Activated naive CD8-positive, alpha-beta T cell treated with anti-CD3 and anti-CD28 coated beads, Interleukin-2, amount 50 U/mL, for 16 hours (primary cell): ENCODE results near the gene SGCD.
"Not testable (repeated sequence)": the region's sequence is repeated elsewhere in the genome, so short reads cannot be mapped to it uniquely, and the experiment has no call there.

Source experiments
- DNase-seq: peaks from one replicate; pipeline ENCODE4 v3.0.0-alpha.2; 2020; ENCODE audit warnings: low read depth, low spot score

Gene SGCD

DNA sequence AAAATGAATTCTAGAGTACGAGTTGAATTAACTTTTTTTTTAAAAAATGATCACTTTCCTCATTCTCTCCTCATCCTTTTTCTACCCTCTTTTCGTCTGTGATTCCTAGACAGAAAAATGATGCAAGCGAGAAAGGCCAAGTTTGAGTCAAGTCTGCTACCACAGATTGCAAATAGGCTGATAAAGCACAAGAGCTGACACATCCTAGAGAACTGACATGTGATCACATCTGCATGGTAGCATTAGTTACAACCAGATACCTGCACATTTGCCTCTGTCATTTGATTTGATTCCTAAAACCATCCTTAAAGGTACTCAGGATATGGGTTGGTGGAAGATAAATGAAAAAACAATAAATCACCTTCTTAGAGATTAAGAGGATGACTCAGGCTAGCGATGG, 297.7 kb downstream of the SGCD start:
- no peak for DNase-seq

- DNase-seq, result no peak
Measured at GRCh38 chr5:156628421-156628820, 301.5 kb downstream of the SGCD start.

DNA sequence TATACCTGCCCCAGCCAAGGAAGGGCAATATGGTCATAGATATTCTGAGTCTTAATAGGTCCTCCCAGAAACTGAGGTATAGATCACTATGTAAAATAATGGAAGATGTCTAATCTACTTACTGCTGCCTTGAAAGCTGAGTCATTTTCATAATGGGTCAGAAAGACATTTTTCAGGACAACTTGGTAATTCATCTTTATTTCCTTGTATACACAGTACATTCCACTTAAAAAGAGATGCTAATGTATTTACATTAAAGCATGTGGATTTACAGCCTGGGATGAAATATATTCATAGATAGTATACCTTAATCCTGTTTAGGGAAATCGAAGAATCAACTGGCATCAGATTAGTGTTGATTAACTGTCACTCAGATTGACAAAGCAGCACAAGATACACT, 304.0 kb downstream of the SGCD start:
- no peak for DNase-seq

DNA sequence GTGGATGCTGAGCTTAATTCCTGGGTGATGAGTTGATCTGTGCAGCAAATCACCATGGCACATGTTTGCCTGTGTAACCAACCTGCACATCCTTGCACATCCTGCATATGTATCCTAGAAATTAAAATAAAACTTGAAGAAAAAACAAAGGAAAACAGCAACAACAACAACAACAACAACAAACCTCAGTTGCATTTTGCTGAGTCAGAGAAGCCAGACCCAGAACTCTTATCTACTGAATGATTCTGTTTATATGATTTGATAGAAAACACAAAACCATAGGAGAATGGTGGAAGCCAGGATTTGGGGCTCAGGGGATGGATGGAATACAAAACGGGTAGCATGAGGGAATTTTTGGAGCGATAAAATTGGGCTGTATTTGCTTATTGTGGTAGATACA, 307.3 kb downstream of the SGCD start:
- DNase-seq, result no peak

GRCh38 chr5:156640691-156641241, 313.8 kb downstream of the SGCD start:
- DNase-seq, result no peak

- no peak for DNase-seq
Measured at GRCh38 chr5:156641686-156642085, 314.7 kb downstream of the SGCD start.

GRCh38 chr5:156647034-156647451, 320.1 kb downstream of the SGCD start:
- no peak for DNase-seq

DNA sequence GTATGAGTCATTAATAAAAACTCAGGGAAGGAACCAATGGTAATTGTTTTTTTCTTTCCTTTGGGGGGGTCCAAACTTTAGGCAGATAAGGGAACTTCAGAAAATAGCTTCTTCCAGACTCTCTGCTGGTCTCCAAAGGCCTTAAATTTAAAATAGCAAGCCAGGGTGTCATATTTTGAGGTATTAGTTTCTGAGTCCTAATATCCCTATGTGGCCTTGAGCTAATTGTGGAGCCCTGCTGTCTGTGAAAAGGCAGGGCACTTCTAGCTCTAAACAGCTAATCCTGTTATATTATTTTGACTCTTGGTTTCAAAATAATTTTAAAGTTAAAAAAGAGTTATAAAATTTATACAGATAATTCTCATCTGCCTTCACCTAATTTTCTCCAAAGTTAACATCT, 327.5 kb downstream of the SGCD start:
- DNase-seq, result no peak

GRCh38 chr5:156655732-156656131, 328.8 kb downstream of the SGCD start:
- DNase-seq, result no peak

DNA sequence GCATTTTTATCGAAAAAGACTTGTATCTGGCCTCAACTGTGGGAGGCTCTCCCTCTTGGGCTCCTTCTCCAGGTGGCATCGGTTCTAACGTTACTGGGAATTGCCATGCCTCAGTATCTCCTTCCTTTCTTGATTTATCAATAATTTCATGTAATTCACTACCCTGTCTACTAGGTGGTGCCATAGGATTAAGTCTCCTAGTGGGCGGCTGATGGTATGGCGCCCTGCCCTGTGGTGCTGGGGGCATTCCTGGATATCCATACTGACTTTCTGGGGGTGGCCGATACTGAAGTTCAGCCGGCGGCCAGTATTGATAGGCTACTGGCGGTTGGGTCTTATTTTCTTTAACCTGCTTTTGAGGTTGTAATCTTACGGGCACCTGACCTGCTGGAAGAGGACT, 337.9 kb downstream of the SGCD start:
- DNase-seq, result not testable (repeated sequence)

DNA sequence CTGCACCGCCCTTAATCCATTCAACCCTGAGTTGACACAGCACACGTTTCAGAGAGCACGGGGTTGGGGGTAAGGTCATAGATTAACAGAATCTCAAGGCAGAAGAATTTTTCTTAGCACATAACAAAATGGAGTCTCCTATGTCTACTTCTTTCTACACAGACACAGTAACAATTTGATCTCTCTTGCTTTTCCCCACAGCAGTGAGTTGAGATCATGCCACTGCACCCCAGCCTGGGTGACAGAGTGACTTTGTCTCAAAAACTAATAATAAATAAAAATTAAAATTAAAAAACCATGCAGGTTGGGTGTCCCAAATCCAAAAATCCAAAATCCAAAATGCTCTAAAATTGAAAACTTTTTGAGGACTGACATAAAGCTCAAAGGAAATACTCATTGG, 339.7 kb downstream of the SGCD start:
- not testable (repeated sequence) for DNase-seq

DNA sequence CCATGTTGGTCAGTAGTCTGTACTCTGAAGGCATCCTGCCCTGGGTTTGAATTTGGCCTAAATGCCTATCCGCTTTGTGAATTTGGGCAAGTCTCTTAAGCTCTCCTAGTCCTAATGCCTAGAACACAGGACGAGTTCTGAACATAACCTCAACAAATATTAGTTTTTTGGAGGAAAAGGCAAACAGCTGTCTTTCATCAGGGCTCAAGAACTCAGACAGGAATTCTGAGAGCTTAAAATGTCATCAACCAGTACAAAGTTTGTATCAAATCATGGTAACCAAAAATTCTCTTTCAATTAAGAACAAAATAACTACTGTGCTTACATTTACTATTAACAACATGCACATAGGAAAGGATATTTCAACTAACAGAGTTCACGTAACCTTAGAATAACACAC, 340.7 kb downstream of the SGCD start:
- no peak for DNase-seq

GRCh38 chr5:156669416-156669815, 342.5 kb downstream of the SGCD start:
- DNase-seq, result no peak

DNA sequence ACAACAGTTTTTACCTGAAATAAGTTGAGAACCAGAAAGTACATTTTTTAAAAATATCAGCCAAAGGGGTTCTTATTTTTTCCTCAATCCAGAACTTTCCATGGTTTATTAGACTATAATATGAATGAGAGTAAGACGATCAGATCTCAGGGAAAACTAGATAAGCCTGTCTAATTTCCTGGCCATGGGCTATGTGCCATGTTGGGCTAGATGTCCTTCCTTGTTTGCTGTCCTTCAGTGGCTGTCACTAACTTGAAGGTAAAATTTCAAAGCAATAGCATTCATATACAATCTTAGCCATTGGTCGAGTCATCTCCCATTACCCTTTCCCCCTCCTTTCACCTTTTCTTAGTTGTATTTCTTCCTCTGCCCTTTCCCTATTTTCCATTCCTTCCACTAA, 343.7 kb downstream of the SGCD start:
- no peak for DNase-seq

GRCh38 chr5:156675395-156675794, 348.4 kb downstream of the SGCD start:
- DNase-seq, result no peak

DNA sequence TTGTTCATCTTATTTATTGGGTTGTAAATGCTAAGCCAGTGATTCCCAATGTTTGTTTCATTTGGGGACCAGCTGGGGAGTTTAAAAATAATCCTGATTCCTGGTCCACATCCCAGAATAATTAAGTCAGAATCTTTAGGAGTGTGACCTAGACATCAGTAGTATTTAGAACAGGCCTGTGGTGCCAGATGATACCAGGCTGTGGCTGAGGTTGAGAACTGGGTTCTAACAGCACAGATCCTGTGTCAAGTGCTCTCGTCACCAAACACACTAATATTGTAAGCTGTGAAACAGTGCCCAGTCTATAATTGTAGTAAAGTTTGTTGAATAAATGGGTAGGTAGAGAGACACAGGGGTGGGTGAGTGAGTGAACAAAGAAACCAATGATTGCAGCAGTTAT, 351.0 kb downstream of the SGCD start:
- DNase-seq, result no peak

DNA sequence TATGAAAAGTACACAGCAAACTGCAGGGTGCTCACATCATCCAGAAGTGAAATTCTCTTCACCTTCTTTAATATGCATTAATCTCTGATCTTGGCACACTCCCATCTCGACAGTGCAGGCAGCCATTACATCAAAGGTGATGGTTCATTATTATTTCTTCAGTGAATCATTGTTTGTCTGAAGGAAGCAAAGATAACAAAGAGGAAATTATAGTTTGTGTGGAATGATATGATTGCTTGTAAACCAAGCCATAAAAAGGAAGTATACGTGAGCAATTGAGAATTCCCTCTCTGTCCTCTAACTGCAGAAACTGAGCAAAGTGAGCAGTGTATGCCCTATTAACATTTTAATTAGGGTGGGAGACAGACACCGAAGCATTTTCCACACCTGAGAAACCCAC, 351.5 kb downstream of the SGCD start:
- no peak for DNase-seq

GRCh38 chr5:156680831-156681230, 353.9 kb downstream of the SGCD start:
- DNase-seq, result no peak

GRCh38 chr5:156681265-156681664, 354.3 kb downstream of the SGCD start:
- DNase-seq, result no peak

DNA sequence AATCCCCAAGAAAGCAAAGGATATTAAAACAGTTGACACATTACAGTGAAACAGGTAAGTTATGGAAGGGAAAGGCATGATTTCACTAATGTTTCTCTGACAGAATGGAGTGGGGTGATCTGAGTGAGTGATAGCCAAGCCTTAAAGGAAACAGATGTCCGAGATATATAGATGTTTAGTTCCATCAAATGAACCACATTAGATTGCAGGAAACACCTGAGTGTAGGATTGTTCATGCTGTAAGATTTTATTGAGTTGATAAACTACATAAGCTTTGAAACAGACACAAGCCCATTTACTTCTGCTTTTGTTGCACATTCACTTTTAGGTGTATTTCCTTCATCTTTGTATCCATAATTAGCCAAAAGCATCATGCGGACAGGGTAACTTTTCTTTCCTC, 356.0 kb downstream of the SGCD start:
- DNase-seq, result no peak

DNA sequence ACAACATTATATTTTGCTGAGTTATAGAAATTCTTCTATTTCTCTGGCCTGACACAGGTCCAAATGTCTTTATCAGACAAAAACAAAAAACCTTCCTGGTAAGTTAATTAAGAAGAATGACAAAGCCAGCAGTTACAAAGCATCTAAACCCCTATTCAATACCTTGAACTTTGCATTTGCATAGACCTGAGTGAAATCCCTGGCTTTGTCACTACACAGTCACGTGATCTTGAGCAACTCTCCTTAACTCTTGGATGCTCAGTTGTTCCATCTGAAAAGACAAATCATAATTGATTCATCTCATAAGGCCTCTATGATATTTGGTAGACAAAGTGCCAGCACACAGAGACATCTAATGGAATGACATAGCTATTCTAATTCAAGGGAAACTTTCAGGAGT, 356.5 kb downstream of the SGCD start:
- DNase-seq, result no peak

- DNase-seq, result no peak
Measured at GRCh38 chr5:156684216-156684615, 357.3 kb downstream of the SGCD start.

DNA sequence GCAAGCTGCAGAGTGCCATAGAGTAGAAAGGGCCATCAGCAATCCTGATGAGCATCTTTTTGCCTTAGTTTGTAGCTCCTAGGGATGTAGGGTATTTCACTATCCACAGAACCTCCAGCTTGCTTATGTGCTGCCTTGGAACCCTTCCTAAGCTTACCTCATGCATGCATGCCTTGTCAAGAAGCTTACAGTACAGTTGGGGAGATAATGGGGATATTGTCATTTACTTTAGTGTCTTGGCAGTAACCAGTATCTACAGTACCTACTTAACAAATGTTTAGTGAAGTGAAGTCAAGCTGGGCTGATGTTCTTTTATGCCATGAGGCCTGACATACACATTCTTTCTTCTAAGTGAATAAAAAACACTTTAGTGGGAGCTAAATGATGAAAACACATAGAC, 358.5 kb downstream of the SGCD start:
- no peak for DNase-seq

GRCh38 chr5:156686380-156686779, 359.4 kb downstream of the SGCD start:
- DNase-seq, result no peak
